Measurements from ENCODE around the gene OSCAR. TPM values are rescaled to one million over a fixed set of nuclear protein-coding genes. Genes with fewer than 3 reads are reported as not detected.

OSCAR gene
- total and polyA plus RNA-seq, 10 of the 15 experiments (the other 5 are each of a cell fraction or from before 2014, with no cell fraction given): 0.08 to 0.27 (median 0.10) TPM; not detected in 7

DNA sequence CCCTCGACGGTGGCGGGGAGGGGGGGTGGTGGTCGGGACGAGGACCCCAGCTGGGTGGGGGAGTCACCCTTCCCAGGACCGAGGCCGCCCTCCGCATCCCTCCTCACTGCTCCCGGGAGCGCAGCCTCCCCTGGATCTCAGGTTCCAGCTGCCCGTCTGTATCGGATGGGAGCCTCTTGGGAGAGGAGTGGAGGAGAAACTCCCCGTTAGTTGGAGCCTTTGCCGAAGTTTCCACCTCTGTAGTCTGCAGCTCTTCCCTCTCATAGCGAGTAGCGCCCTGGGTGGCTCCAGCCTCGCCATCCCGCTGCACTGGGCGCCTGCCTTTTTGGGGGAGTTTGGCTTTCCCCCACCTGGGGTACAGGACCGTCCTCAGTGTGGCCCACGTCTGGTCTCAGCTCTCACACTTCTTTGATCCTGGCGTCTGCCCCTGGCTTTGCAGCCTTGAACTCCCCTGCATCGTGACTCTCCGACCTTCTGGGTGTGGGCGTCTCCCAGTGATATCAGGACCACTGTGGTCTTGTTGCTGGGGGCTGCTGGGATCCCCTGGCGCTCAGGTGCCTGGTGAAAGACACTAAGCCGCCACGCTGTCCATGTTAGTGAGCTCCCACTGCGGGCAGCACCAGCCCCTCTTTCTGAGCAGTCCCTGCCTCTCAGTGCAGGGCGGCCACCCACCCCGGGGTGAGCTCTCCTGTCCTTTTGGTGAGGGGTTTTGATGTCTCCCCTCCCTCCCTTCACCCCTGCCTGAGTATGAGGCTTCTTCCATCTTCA lies 38.1 kb upstream of the OSCAR start:
- no TSS peak for BruUV-seq (replicated peaks)
- H3K4me1 ChIP-seq (ENCODE audit: control insufficient read depth, insufficient read depth, low read length): peaks cover 19% of the 10 kb centered on the region
- H3K79me2 ChIP-seq (ENCODE audit: control insufficient read depth, insufficient read depth, low read length): peaks cover 40% of the 10 kb centered on the region
- peaks cover 12% of the 10 kb centered on the region for H4K20me1 ChIP-seq (ENCODE audit: control insufficient read depth, insufficient read depth)
- H3K27ac ChIP-seq (ENCODE audit: control insufficient read depth, insufficient read depth): peak overlapping the region; percentile 24
- peaks cover 10 to 18% of the 10 kb centered on the region in 2 experiments; a peak in 3 of 4 replicates for H3K36me3 ChIP-seq (ENCODE audit: control insufficient read depth in 2 of 2, insufficient read depth in 2 of 2, low read length in 1 of 2)
- ChIA-PET CTCF (interaction anchor here (0.9 to 2.3 kb wide), 2 partner anchors 20 to 127 kb away, joined by 3 to 15 read pairs; partner anchors contain the start of gene LENG1), SMC1A (ENCODE audit: uncharacterized antibody, unreplicated experiment) (no interaction called here), POLR2A (interaction anchor here (2.7 to 3.5 kb wide), 2 partner anchors 20 to 51 kb away, joined by 30 to 36 read pairs; partner anchors contain the start of genes LENG1, MBOAT7 and TSEN34), RAD21 (ENCODE audit: unreplicated experiment) (interaction anchor here (1.1 kb wide), 1 partner anchor 127 kb away, joined by 3 read pairs; no protein-coding TSS in a partner anchor)
- TF ChIP-seq POLR2A (IDR thresholded peaks at IDR 0.05; ENCODE audit: low read depth, low read length): 0 out of 2 replicates have a peak, but pooled peaks have one; percentile 2
- TF ChIP-seq PAX5 (IDR thresholded peaks at IDR 0.05; ENCODE audit: borderline replicate concordance, low read depth, low read length): no peak
- TF ChIP-seq HDAC2 (IDR thresholded peaks at IDR 0.05): no peak
- TF ChIP-seq BACH1 (IDR thresholded peaks at IDR 0.05; ENCODE audit: borderline replicate concordance): no peak
- DNase-seq (ENCODE audit: low read depth, low spot score): no peak
- in situ Hi-C loops (cut with MboI): loop anchor here (25.0 kb wide), 1 partner anchor 1524 kb away; the partner anchor contains the start of gene U2AF2
- intact Hi-C loops (cut with micrococcal nuclease; ENCODE audit: unreplicated experiment): no loop called here
- ATAC-seq: no peak
- H2AFZ ChIP-seq (ENCODE audit: control insufficient read depth, low read depth, low read length): no peak overlapping the region
- peak overlapping the region; percentile 93 for H3K4me2 ChIP-seq (ENCODE audit: control insufficient read depth, insufficient read depth)
- 9% methylated on average over 24 of the region's 31 CpGs for WGBS (ENCODE audit: insufficient coverage, insufficient replicate concordance, low lambda C conversion rate, missing lambda C conversion rate)
- peak overlapping the region; percentile 91 for H3K4me3 ChIP-seq
- H3K9ac ChIP-seq (ENCODE audit: control insufficient read depth, insufficient read depth, low read length): peak overlapping the region; percentile 95
- FAIRE-seq: no peak
- peaks cover under 1% of the 10 kb centered on the region; the same call in 2 of the 3 replicates for H3K9me3 ChIP-seq (replicated peaks; ENCODE audit: control insufficient read depth, insufficient read depth, low read length)
- H3K27me3 ChIP-seq (replicated peaks in 1 of 2; ENCODE audit: control insufficient read depth in 2 of 2, insufficient read depth in 2 of 2, low read length in 1 of 2): no peaks in the 10 kb centered on the region
